GM12878 (cell line): Measurements from ENCODE around the gene GALNT18.

Experiments used
- BMI1 ChIP-seq: fragments of 450-650 bp; IDR thresholded peaks from 2 replicates; pipeline ENCODE4 v1.6.1; 2016; ENCODE audit warnings: mild to moderate bottlenecking, moderate library complexity, borderline replicate concordance
- CTCF ChIP-seq, 3 experiments: IDR thresholded peaks in 2 of 3; conservative IDR thresholded peaks in 1 of 3; 2 replicates each; pipeline ENCODE4 v1.5.1; 2011; ENCODE audit warnings: low read depth in 3 of 3, low read length in 3 of 3, mild to moderate bottlenecking in 3 of 3, control low read depth in 2 of 3, moderate library complexity in 2 of 3, inconsistent platforms in 1 of 3, mixed read lengths in 1 of 3; ENCODE audit not compliant: control insufficient read depth in 2 of 3, insufficient read depth in 1 of 3; ENCODE audit errors: extremely low read depth in 1 of 3
- EZH2 ChIP-seq: IDR thresholded peaks from 2 replicates; pipeline ENCODE4 v1.6.1; 2012; ENCODE audit warnings: low read depth, mild to moderate bottlenecking, control low read depth, inconsistent platforms, low read length, borderline replicate concordance; ENCODE audit not compliant: control insufficient read depth
- JUNB ChIP-seq: IDR thresholded peaks from 2 replicates; pipeline ENCODE4 v1.6.1; 2016; ENCODE audit warnings: antibody characterized with exemption, mild to moderate bottlenecking
- PAX5 ChIP-seq: IDR thresholded peaks from 2 replicates; pipeline ENCODE4 v1.6.1; 2011; ENCODE audit warnings: low read depth, low read length, borderline replicate concordance
- RAD51 ChIP-seq: fragments of 450-650 bp; IDR thresholded peaks from 2 replicates; pipeline ENCODE4 v1.6.1; 2016; ENCODE audit warnings: moderate library complexity, mild to moderate bottlenecking, inconsistent platforms
- SMARCA5 ChIP-seq: fragments of 450-650 bp; IDR thresholded peaks from 2 replicates; pipeline ENCODE4 v1.6.1; 2017; ENCODE audit warnings: mild to moderate bottlenecking
- SREBF1 ChIP-seq: IDR thresholded peaks from 2 replicates; pipeline ENCODE4 v1.6.1; 2012; ENCODE audit warnings: mild to moderate bottlenecking, low read length
- ZBTB4 ChIP-seq: fragments of 450-650 bp; formaldehyde crosslinking; IDR thresholded peaks from 2 replicates; pipeline ENCODE4 v1.4.0; 2022; ENCODE audit warnings: mild to moderate bottlenecking, moderate library complexity

DNA sequence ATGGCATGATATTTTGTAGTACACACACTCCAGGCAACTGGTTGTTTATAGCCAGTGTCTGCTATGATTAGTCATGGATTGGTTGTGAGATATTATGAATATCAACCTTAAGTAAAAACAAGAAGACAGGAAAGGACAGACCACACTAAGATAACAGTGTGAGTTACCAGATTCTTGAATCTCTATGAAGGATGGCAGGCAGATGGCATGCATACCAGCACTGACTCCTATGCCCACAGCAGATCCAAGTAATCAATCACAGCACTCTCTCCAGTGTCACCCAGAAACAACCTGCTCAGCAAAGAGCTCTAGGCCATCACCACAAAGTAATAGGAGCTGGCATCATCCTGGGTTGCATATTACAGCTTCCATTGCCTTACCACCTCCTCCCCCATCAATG, 116.6 kb downstream of the GALNT18 start:
- TF ChIP-seq CTCF (IDR thresholded peaks at IDR 0.05 in 2 of 3, conservative IDR thresholded peaks at IDR 0.05 in 1 of 3; ENCODE audit: control insufficient read depth in 2 of 3, extremely low read depth in 1 of 3, insufficient read depth in 1 of 3, low read depth in 3 of 3, low read length in 3 of 3) = no peak
- TF ChIP-seq SMARCA5 = no peak
- TF ChIP-seq EZH2 = no peak
- TF ChIP-seq PAX5 = no peak
- TF ChIP-seq ZBTB4 = no peak
- TF ChIP-seq RAD51 = no peak
- no peak for TF ChIP-seq SREBF1
- TF ChIP-seq BMI1 = no peak
- no peak for TF ChIP-seq JUNB
